ENCODE measurements around the gene PPP4C. TPM values are rescaled to one million over a fixed set of nuclear protein-coding genes. Genes with fewer than 3 reads are reported as not detected.

Gene PPP4C
- total and polyA plus RNA-seq, 2 of the 8 experiments (the other 6 are each of a cell fraction or from before 2014, with no cell fraction given): 148 to 298 TPM

DNA sequence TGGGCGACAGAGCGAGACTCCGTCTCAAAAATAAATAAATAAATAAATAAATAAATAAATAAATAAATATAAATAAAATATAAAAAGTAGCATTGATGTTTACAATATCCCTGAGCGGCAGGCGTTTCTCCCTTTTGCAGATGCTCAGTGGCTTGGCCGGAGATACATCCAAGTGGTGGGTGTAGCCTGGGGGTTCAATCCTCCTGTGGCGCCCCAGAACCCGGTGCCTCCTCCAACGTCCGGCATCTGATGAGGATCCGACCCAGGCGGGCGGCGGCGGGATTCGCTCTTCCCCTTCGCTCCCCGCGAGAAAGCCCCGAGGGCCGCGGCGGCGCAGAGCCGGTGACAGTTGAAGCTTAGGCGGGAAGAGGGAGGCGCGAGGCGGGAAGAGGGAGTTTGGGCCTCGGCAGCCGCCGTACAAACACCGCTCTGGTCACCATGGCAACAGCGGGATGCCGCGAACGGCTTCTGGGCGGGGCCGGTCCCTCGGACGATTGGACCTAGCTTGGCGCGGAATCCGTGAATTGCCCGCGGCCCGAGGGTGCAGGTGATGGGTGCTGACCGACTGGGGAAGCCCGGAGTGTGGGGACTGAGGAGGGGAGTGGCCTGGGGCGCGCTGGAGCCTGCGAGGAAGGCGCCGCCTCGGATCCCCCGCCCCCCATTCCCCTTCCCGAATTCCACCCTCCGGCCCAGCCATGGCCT lies 23.0 kb upstream of the PPP4C start (continued):
- TF ChIP-seq, protein P1, sequence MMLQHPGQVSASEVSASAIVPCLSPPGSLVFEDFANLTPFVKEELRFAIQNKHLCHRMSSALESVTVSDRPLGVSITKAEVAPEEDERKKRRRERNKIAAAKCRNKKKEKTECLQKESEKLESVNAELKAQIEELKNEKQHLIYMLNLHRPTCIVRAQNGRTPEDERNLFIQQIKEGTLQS (IDR thresholded peaks at IDR 0.05; ENCODE audit: insufficient read depth, low read depth, low read length): no peak
- peak; percentile 31; the same call in 1 of the 2 replicates for TF ChIP-seq SRF (IDR thresholded peaks at IDR 0.05; ENCODE audit: low read depth, low read length)
- no peak for TF ChIP-seq RXRA (IDR thresholded peaks at IDR 0.05; ENCODE audit: insufficient read depth, low read depth, low read length)
- TF ChIP-seq EGR1 (IDR thresholded peaks at IDR 0.05; ENCODE audit: borderline replicate concordance, low read depth, low read length): no peak
- peak; percentile 74 for TF ChIP-seq CREB1 (IDR thresholded peaks at IDR 0.05)
- TF ChIP-seq ZNF274 (IDR thresholded peaks at IDR 0.05; ENCODE audit: borderline replicate concordance, extremely low read depth, low read length): no peak
- no peak for TF ChIP-seq CTBP2 (IDR thresholded peaks at IDR 0.05; ENCODE audit: borderline replicate concordance, insufficient read depth, insufficient read length, low read length)
- TF ChIP-seq BCL11A (IDR thresholded peaks at IDR 0.05; ENCODE audit: low read depth in 2 of 2, low read length in 2 of 2): no peak
- TF ChIP-seq ASH2L (IDR thresholded peaks at IDR 0.05; ENCODE audit: low read length): peak; percentile 37
- peak; percentile 48; the same call in 1 of the 2 replicates for TF ChIP-seq BRCA1 (IDR thresholded peaks at IDR 0.05; ENCODE audit: low read depth, low read length)
- no peak for TF ChIP-seq CHD1 (IDR thresholded peaks at IDR 0.05; ENCODE audit: low read depth, low read length)
- no peak for TF ChIP-seq TAF1 (IDR thresholded peaks at IDR 0.05; ENCODE audit: low read depth, low read length)
- TF ChIP-seq POLR2AphosphoS5 (IDR thresholded peaks at IDR 0.05; ENCODE audit: low read depth, low read length): no peak
